HepG2 (cell line): ENCODE results near the gene CCT5. TPM values are rescaled to one million over a fixed set of nuclear protein-coding genes. Genes with fewer than 3 reads are reported as not detected.
A peak's percentile ranks its signal among the peaks of the same experiment; 100 is the strongest.

Experiments
- ATAC-seq: fragments of 200-7000 bp; cut with Tn5 transposase; 3 replicates; pipeline ENCODE4 v1.9.1; 2020; ENCODE audit warnings: mild to moderate bottlenecking, moderate library complexity
- Bru-seq: library from RNA; stranded (reverse); fragments of 400-500 nt; gene quantifications from one replicate; lab custom pipeline; 2021; lab: Mats Ljungman, UMichigan
- BruChase-seq, 2 experiments: library from RNA; stranded (reverse); fragments of 400-500 nt; gene quantifications; one replicate each; lab custom pipeline; 2021; lab: Mats Ljungman, UMichigan
- BruUV-seq: library from RNA; stranded (reverse); fragments of 400-500 nt; replicated peaks from 2 replicates; lab custom pipeline; 2021; lab: Mats Ljungman, UMichigan
- CTCF ChIA-PET: fragments of 300-600 bp; formaldehyde crosslinking; extraction: SDS; loops from one replicate; lab custom pipeline; 2021; ENCODE audit warnings: low total read pairs, inconsistent platforms, low intra/inter-chr PET ratio; lab: Yijun Ruan, JAX
- POLR2A ChIA-PET: fragments of 350-600 bp; sonication (Branson Sonifier 250); formaldehyde crosslinking; loops from one replicate; lab custom pipeline; 2020; ENCODE audit warnings: antibody characterized with exemption, inconsistent platforms; lab: Yijun Ruan, JAX
- DNase-seq: peaks from one replicate; pipeline ENCODE4 v3.0.0-alpha.2; 2015; ENCODE audit warnings: low spot score
- FAIRE-seq: peaks from 3 replicates; lab custom pipeline; 2011; peaks lifted over from hg19 to GRCh38; lab: Jason Lieb, UNC
- H2AFZ ChIP-seq: one replicate; pipeline ENCODE4 v1.6.1; 2011; ENCODE audit warnings: low read length, inconsistent platforms
- H3K27ac ChIP-seq: fragments of 300-600 bp; 3 replicates; pipeline ENCODE4 v1.8.0; 2011; ENCODE audit warnings: mixed run types, mild to moderate bottlenecking, mixed read lengths, low read length, inconsistent platforms; ENCODE audit not compliant: insufficient read depth; ENCODE audit errors: extremely low read length
- H3K27me3 ChIP-seq, 2 experiments: fragments of 200-600 bp in 1 of 2; 2 replicates in 1 of 2; 3 replicates in 1 of 2; pipeline versions ENCODE4 v1.6.0 to v1.8.0; 2011; ENCODE audit warnings: low read length in 2 of 2, mild to moderate bottlenecking in 2 of 2, moderate library complexity in 2 of 2, inconsistent platforms in 1 of 2; ENCODE audit not compliant: insufficient read depth in 2 of 2, control insufficient read depth in 1 of 2
- H3K36me3 ChIP-seq, 2 experiments: fragments of 200-600 bp in 1 of 2; replicated peaks in 1 of 2; 2 replicates in 1 of 2; 3 replicates in 1 of 2; pipeline versions ENCODE4 v1.5.1 to v1.8.0; 2011; ENCODE audit warnings: low read length in 2 of 2, inconsistent platforms in 1 of 2; ENCODE audit not compliant: insufficient read depth in 2 of 2, control insufficient read depth in 1 of 2
- H3K4me1 ChIP-seq: 2 replicates; pipeline ENCODE4 v1.5.1; 2012; ENCODE audit warnings: low read length, inconsistent platforms; ENCODE audit not compliant: insufficient read depth
- H3K4me2 ChIP-seq: 2 replicates; pipeline ENCODE4 v1.6.0; 2011; ENCODE audit warnings: low read depth, low read length, inconsistent platforms
- H3K4me3 ChIP-seq, 3 experiments: fragments of 200-600 bp in 1 of 3; sonication (generic), shearing (Covaris generic) in 1 of 3; replicated peaks in 1 of 3; 2 replicates each; pipeline ENCODE4 v1.5.1; 2011 to 2016; ENCODE audit warnings: low read length in 3 of 3, inconsistent platforms in 2 of 3, low read depth in 2 of 3, mild to moderate bottlenecking in 2 of 3, control low read depth in 1 of 3, mixed read lengths in 1 of 3; ENCODE audit not compliant: insufficient read depth in 1 of 3
- H3K79me2 ChIP-seq: one replicate; pipeline ENCODE4 v1.6.1; 2011; ENCODE audit warnings: low read length, inconsistent platforms; ENCODE audit not compliant: insufficient read depth
- H3K9ac ChIP-seq: 2 replicates; pipeline ENCODE4 v1.6.0; 2011; ENCODE audit warnings: mild to moderate bottlenecking, low read depth, low read length, inconsistent platforms; ENCODE audit not compliant: insufficient read depth
- H3K9me3 ChIP-seq: 2 replicates; pipeline ENCODE4 v1.5.1; 2012; ENCODE audit warnings: mild to moderate bottlenecking, low read length
- H4K20me1 ChIP-seq: 2 replicates; pipeline ENCODE4 v1.6.0; 2011; ENCODE audit warnings: inconsistent platforms, mild to moderate bottlenecking, low read length, moderate library complexity; ENCODE audit not compliant: insufficient read depth
- GZF1 ChIP-seq: sonication (generic); formaldehyde crosslinking; IDR thresholded peaks from 2 replicates; pipeline ENCODE4 v1.5.1; 2020; ENCODE audit warnings: mild to moderate bottlenecking, missing genetic modification reagents
- KIAA2018 ChIP-seq: sonication (generic); formaldehyde crosslinking; IDR thresholded peaks from 2 replicates; pipeline ENCODE4 v1.5.0; 2020; ENCODE audit warnings: mild to moderate bottlenecking, missing genetic modification reagents, borderline replicate concordance
- NCOA1 ChIP-seq: sonication (generic); formaldehyde crosslinking; IDR thresholded peaks from 2 replicates; pipeline ENCODE4 v1.9.0; 2021; ENCODE audit warnings: missing genetic modification reagents
- SALL1 ChIP-seq: sonication (generic); formaldehyde crosslinking; IDR thresholded peaks from 2 replicates; pipeline ENCODE4 v1.8.0; 2022; ENCODE audit warnings: mild to moderate bottlenecking, missing genetic modification reagents
- SP5 ChIP-seq: IDR thresholded peaks from 2 replicates; pipeline ENCODE4 v1.6.1; 2016; ENCODE audit warnings: low read depth, borderline replicate concordance
- ZNF225 ChIP-seq: sonication (generic); formaldehyde crosslinking; IDR thresholded peaks from 2 replicates; pipeline ENCODE4 v1.4.0; 2020; ENCODE audit warnings: mild to moderate bottlenecking, missing genetic modification reagents
- ZNF660 ChIP-seq: sonication (generic); formaldehyde crosslinking; IDR thresholded peaks from 2 replicates; pipeline ENCODE4 v1.5.1; 2020; ENCODE audit warnings: mild to moderate bottlenecking, low read depth, missing genetic modification reagents, borderline replicate concordance
- WGBS: methylation state at CpG from one replicate; pipeline ENCODE4 v1.1.6; 2017; ENCODE audit warnings: low lambda C conversion rate; 5-methylcytosine and 5-hydroxymethylcytosine counted together
- in situ Hi-C: cut with HindIII; loops from 2 replicates; pipeline ENCODE4 v1.10.0; 2017; ENCODE audit warnings: low pct_unique_long_range_greater_than_20kb; ENCODE audit not compliant: extremely low pct_ligation_motif_present
- intact Hi-C: fragments of 100-400 bp; cut with micrococcal nuclease; formaldehyde crosslinking; loops from one replicate; pipeline ENCODE4 v1.10.0; 2022; ENCODE audit not compliant: unreplicated experiment
- long read RNA-seq, 2 experiments: library from RNA in 1 of 2; library from polyadenylated mRNA in 1 of 2; stranded (forward) in 1 of 2; unstranded in 1 of 2; transcript quantifications; one replicate each; pipeline ENCODE4 v2.0.0, GENCODE V29; 2019 to 2022
- polyA minus RNA-seq, 3 experiments: library from RNA; depleted of rRNA, polyadenylated mRNA; stranded (reverse); fragments of >200 nt; gene quantifications; 2 replicates each; pipeline ENCODE4 v1.2.3, GENCODE V29; 2011; ENCODE audit warnings: low replicate concordance in 1 of 3
- polyA plus RNA-seq, 8 experiments: library from polyadenylated mRNA; depleted of rRNA in 3 of 8; stranded (reverse) in 7 of 8; unstranded in 1 of 8; fragments of >200 nt; fragmentation: Illumina TruSeq in 4 of 8; extraction: Trizol in 4 of 8; gene quantifications; 2 replicates each; pipeline versions ENCODE4 v1.2.1 to v1.2.3, GENCODE V29; 2011 to 2016; ENCODE audit warnings: low read depth in 4 of 8, missing spikeins in 1 of 8, mixed read lengths in 1 of 8; ENCODE audit not compliant: insufficient read depth in 1 of 8
- total RNA-seq, 5 experiments: library from RNA; depleted of rRNA; stranded (reverse); fragments of >200 nt; fragmentation: Illumina TruSeq; extraction: Trizol; gene quantifications; 2 replicates each; pipeline ENCODE4 v1.2.3, GENCODE V29; 2016; ENCODE audit warnings: low read depth in 1 of 5

CCT5 gene
- total RNA-seq (2016; rRNA removed; fragmentation: Illumina TruSeq; extraction: Trizol) (708 and 1,053 TPM in 2 replicates), polyA plus RNA-seq (2011; rRNA removed) (294 and 319 TPM in 2 replicates), polyA minus RNA-seq (2011; rRNA and poly(A)+ RNA removed; ENCODE audit: low replicate concordance) (354 and 1,739 TPM in 2 replicates), Bru-seq, nascent RNA (percentile 96 among the genes with signal in this experiment), BruChase-seq, experiment 1, labeled RNA remaining after a 6-hour chase (percentile 98 among the genes with signal in this experiment), BruChase-seq, experiment 2, labeled RNA remaining after a 2-hour chase (percentile 97 among the genes with signal in this experiment)
- total RNA-seq (2016; cell fraction: cytosol; rRNA removed; fragmentation: Illumina TruSeq; extraction: Trizol; ENCODE audit: low read depth) = 114 and 133 TPM in 2 replicates
- total RNA-seq (2016; cell fraction: insoluble cytoplasmic fraction; rRNA removed; fragmentation: Illumina TruSeq; extraction: Trizol) = 720 and 1,097 TPM in 2 replicates
- total RNA-seq (2016; cell fraction: membrane; rRNA removed; fragmentation: Illumina TruSeq; extraction: Trizol) = 191 and 222 TPM in 2 replicates
- total RNA-seq (2016; cell fraction: nucleus; rRNA removed; fragmentation: Illumina TruSeq; extraction: Trizol) = 268 and 275 TPM in 2 replicates
- polyA plus RNA-seq (2011; cell fraction: cytosol; rRNA removed) = 302 and 393 TPM in 2 replicates
- 114 and 130 TPM in 2 replicates for polyA plus RNA-seq (2011; cell fraction: nucleus; rRNA removed)
- 339 and 386 TPM in 2 replicates for polyA plus RNA-seq (2012)
- polyA plus RNA-seq (2016; cell fraction: cytosol; fragmentation: Illumina TruSeq; extraction: Trizol; ENCODE audit: low read depth) = 82.0 and 88.3 TPM in 2 replicates
- polyA plus RNA-seq (2016; cell fraction: insoluble cytoplasmic fraction; fragmentation: Illumina TruSeq; extraction: Trizol; ENCODE audit: low read depth) = 785 and 829 TPM in 2 replicates
- polyA plus RNA-seq (2016; cell fraction: membrane; fragmentation: Illumina TruSeq; extraction: Trizol; ENCODE audit: low read depth) = 96.5 and 109 TPM in 2 replicates
- polyA plus RNA-seq (2016; cell fraction: nucleus; fragmentation: Illumina TruSeq; extraction: Trizol; ENCODE audit: insufficient read depth, low read depth) = 284 and 310 TPM in 2 replicates
- 264 and 280 TPM in 2 replicates for polyA minus RNA-seq (2011; cell fraction: cytosol; rRNA and poly(A)+ RNA removed)
- 179 and 238 TPM in 2 replicates for polyA minus RNA-seq (2011; cell fraction: nucleus; rRNA and poly(A)+ RNA removed)
- long read RNA-seq, experiment 1, transcript CCT5-201 (11 exons, 3,675 nt) = major isoform, 639 of 723 reads
- long read RNA-seq, experiment 1, partial matches to known transcripts = 60 of 723 reads
- long read RNA-seq, experiment 1, other reads (novel, unspliced or antisense) = 21 of 723 reads
- long read RNA-seq, experiment 2, transcript CCT5-201 (11 exons, 3,675 nt) = major isoform, 522 of 673 reads
- long read RNA-seq, experiment 2, transcript CCT5-210 (3 exons, 1,091 nt) = minor isoform, 19 of 673 reads
- long read RNA-seq, experiment 2, partial matches to known transcripts = 106 of 673 reads
- long read RNA-seq, experiment 2, other reads (novel, unspliced or antisense) = 26 of 673 reads

- 0% methylated on average over 16 of the region's 67 CpGs for WGBS
- H3K27me3 ChIP-seq = peaks cover 0 to 3% of the 10 kb centered on the region in 2 experiments; a peak in 1 of 5 replicates
- H4K20me1 ChIP-seq = peaks cover 24% of the 10 kb centered on the region
- H3K36me3 ChIP-seq = peaks cover 0 to 17% of the 10 kb centered on the region in 2 experiments; a peak in 4 of 5 replicates
- BruUV-seq = TSS peak; percentile 66
- peak within 1 kb of the TSS; percentile 98 for H3K9ac ChIP-seq
- peak; percentile 97 for DNase-seq
- in situ Hi-C loops = no loop called here
- POLR2A ChIA-PET = interaction anchor here (0.8 to 1.9 kb wide), 4 partner anchors 9 to 103 kb away, joined by 3 to 12 read pairs (median 5); partner anchors contain the start of gene MARCHF6
- H3K9me3 ChIP-seq = no peaks in the 10 kb centered on the region
- peak within 1 kb of the TSS; percentile 80 to 90 (median 85) for H3K4me3 ChIP-seq
- H3K4me2 ChIP-seq = peak within 1 kb of the TSS; percentile 89
- intact Hi-C loops = no loop called here
- FAIRE-seq = peak; percentile 70
- H3K4me1 ChIP-seq = peaks cover 67% of the 10 kb centered on the region
- ATAC-seq = peak; percentile 74
- CTCF ChIA-PET = no interaction called here
- H3K79me2 ChIP-seq = peaks cover 60% of the 10 kb centered on the region
- H3K27ac ChIP-seq = peak within 1 kb of the TSS; percentile 98
- peak within 1 kb of the TSS; percentile 95 for H2AFZ ChIP-seq
- no peak; the same call in 1 of the 2 replicates for TF ChIP-seq ZNF225 (CRISPR knock-in tag)
- TF ChIP-seq ZNF660 (CRISPR knock-in tag) = no peak
- no peak for TF ChIP-seq SP5 (CRISPR knock-in tag)
- TF ChIP-seq NCOA1 (CRISPR knock-in tag) = 0 out of 2 replicates have a peak, but pooled peaks have one; percentile 37
- peak; percentile 81 for TF ChIP-seq SALL1
- no peak for TF ChIP-seq KIAA2018 (CRISPR knock-in tag)
- no peak for TF ChIP-seq GZF1 (CRISPR knock-in tag)
Measured at GRCh38 chr5:10249948-10250805, at the start of gene CCT5. CCT5 (plus strand) TSS chr5:10250280; CDS start chr5:10250341, 61 bp downstream.
